ENCODE measurements around the gene TAF11. TPM values are rescaled to one million over a fixed set of nuclear protein-coding genes. Genes with fewer than 3 reads are reported as not detected.

TAF11 gene
- total and polyA plus RNA-seq, 4 donors = 7.3 to 16.0 (median 12.1) TPM

- no peaks in the 10 kb centered on the region for H3K27me3 ChIP-seq (ENCODE audit: control insufficient read depth in 4 of 4, insufficient read depth in 4 of 4, low read length in 3 of 4)
- H3K9ac ChIP-seq (ENCODE audit: low read depth in 1 of 2, low read length in 2 of 2) = no peak overlapping the region
- 81% methylated on average over 2 of the region's 2 CpGs for WGBS
- H3K27ac ChIP-seq (ENCODE audit: low read depth in 1 of 2, low read length in 2 of 2) = peak overlapping the region in 1 of 2 donors; percentile 86
- H3K4me1 ChIP-seq (ENCODE audit: control insufficient read depth in 4 of 4, insufficient read depth in 4 of 4, low read length in 3 of 4) = peaks cover 0 to 36% (median 18%) of the 10 kb centered on the region in 4 donors
- peak overlapping the region in 2 of 3 donors; percentile 40 to 95 for H3K4me3 ChIP-seq (ENCODE audit: low read depth in 1 of 3, low read length in 3 of 3)
- TF ChIP-seq EGR1 (IDR thresholded peaks at IDR 0.05; ENCODE audit: low read depth in 2 of 2) (no peak), YY1 (IDR thresholded peaks at IDR 0.05) (no peak), RAD21 (IDR thresholded peaks at IDR 0.05) (no peak), SP1 (IDR thresholded peaks at IDR 0.05) (no peak), GABPA (IDR thresholded peaks at IDR 0.05 in 1 of 2, conservative IDR thresholded peaks at IDR 0.05 in 1 of 2) (no peak), FOXA1 (IDR thresholded peaks at IDR 0.05) (no peak), NR2F2 (IDR thresholded peaks at IDR 0.05) (no peak), RXRA (IDR thresholded peaks at IDR 0.05) (no peak), REST (IDR thresholded peaks at IDR 0.05) (no peak), ATF3 (IDR thresholded peaks at IDR 0.05) (no peak), MAX (IDR thresholded peaks at IDR 0.05) (no peak), ZBTB33 (IDR thresholded peaks at IDR 0.05) (no peak), CTCF (IDR thresholded peaks at IDR 0.05; ENCODE audit: low read depth, low read length, missing input control) (no peak), FOXA2 (IDR thresholded peaks at IDR 0.05) (no peak), HNF4G (IDR thresholded peaks at IDR 0.05) (no peak), TAF1 (conservative IDR thresholded peaks at IDR 0.05) (no peak), HNF4A (conservative IDR thresholded peaks at IDR 0.05) (no peak)
- DNase-seq (ENCODE audit: low spot score) = no peak
- no peaks in the 10 kb centered on the region for H3K9me3 ChIP-seq (ENCODE audit: control insufficient read depth in 4 of 4, low read length in 3 of 4)
- no peaks in the 10 kb centered on the region for H3K36me3 ChIP-seq (ENCODE audit: control insufficient read depth in 4 of 4, insufficient read depth in 3 of 4, low read depth in 1 of 4, low read length in 3 of 4)
Observed at GRCh38 chr6:34891296-34891695, 3.5 kb upstream of the TAF11 start.

Measured in liver (tissue), 9 donors.